Parathyroid adenoma (tissue), 2 donors: ENCODE measurements around the gene PPIL6.

Source experiments
- H2AFZ ChIP-seq: fragments of 300-600 bp; sonication (generic); one replicate; pipeline ENCODE4 v1.7.0; 2017; ENCODE audit warnings: antibody characterized with exemption, mild to moderate bottlenecking
- H3K27ac ChIP-seq: fragments of 300-600 bp; sonication (generic); one replicate; pipeline ENCODE4 v1.7.0; 2017
- H3K27me3 ChIP-seq: fragments of 300-600 bp; sonication (generic); one replicate; pipeline ENCODE4 v1.7.0; 2017; ENCODE audit warnings: low read length; ENCODE audit not compliant: control insufficient read depth, insufficient read depth
- H3K36me3 ChIP-seq: fragments of 300-600 bp; sonication (generic); one replicate; pipeline ENCODE4 v1.7.0; 2017; ENCODE audit warnings: low read length; ENCODE audit not compliant: control insufficient read depth, insufficient read depth
- H3K4me1 ChIP-seq: fragments of 300-600 bp; sonication (generic); one replicate; pipeline ENCODE4 v1.7.0; 2017; ENCODE audit warnings: control low read depth
- H3K4me2 ChIP-seq: fragments of 300-600 bp; sonication (generic); one replicate; pipeline ENCODE4 v1.7.0; 2017; ENCODE audit warnings: low read length
- H3K4me3 ChIP-seq: fragments of 300-600 bp; sonication (generic); one replicate; pipeline ENCODE4 v1.7.0; 2017; ENCODE audit warnings: low read depth, low read length
- H3K79me2 ChIP-seq: fragments of 300-600 bp; sonication (generic); one replicate; pipeline ENCODE4 v1.7.0; 2017; ENCODE audit warnings: control low read depth
- H3K9ac ChIP-seq: fragments of 300-600 bp; sonication (generic); one replicate; pipeline ENCODE4 v1.7.0; 2017; ENCODE audit warnings: mild to moderate bottlenecking
- H3K9me3 ChIP-seq: fragments of 300-600 bp; sonication (generic); one replicate; pipeline ENCODE4 v1.7.0; 2017; ENCODE audit warnings: low read length; ENCODE audit not compliant: control insufficient read depth
- CTCF ChIP-seq: fragments of 300-600 bp; sonication (generic); IDR thresholded peaks from one replicate; pipeline ENCODE4 v1.7.0; 2017; ENCODE audit warnings: antibody characterized with exemption, mild to moderate bottlenecking
- donor health status: primary hyperparathyroidism.

PPIL6 gene

GRCh38 chr6:109421184-109421583 lies 19.2 kb downstream of the PPIL6 start:
- no peak for TF ChIP-seq CTCF
- Histone ChIP-seq H3K4me1 (peaks cover 2% of the 10 kb centered on the region), H2AFZ (no peak overlapping the region), H3K9ac (no peak overlapping the region), H3K79me2 (no peaks in the 10 kb centered on the region), H3K9me3 (no peaks in the 10 kb centered on the region), H3K27ac (no peak overlapping the region), H3K36me3 (no peaks in the 10 kb centered on the region), H3K4me2 (no peak overlapping the region), H3K4me3 (no peak overlapping the region), H3K27me3 (no peaks in the 10 kb centered on the region)

GRCh38 chr6:109420751-109421150 lies 19.7 kb downstream of the PPIL6 start:
- H3K9ac ChIP-seq, result no peak overlapping the region
- no peaks in the 10 kb centered on the region for H3K79me2 ChIP-seq
- H2AFZ ChIP-seq, result no peak overlapping the region
- no peaks in the 10 kb centered on the region for H3K27me3 ChIP-seq
- H3K36me3 ChIP-seq, result no peaks in the 10 kb centered on the region
- no peak overlapping the region for H3K4me2 ChIP-seq
- H3K4me3 ChIP-seq, result no peak overlapping the region
- H3K4me1 ChIP-seq, result peaks cover 2% of the 10 kb centered on the region
- H3K27ac ChIP-seq, result no peak overlapping the region
- TF ChIP-seq CTCF, result no peak
- H3K9me3 ChIP-seq, result no peaks in the 10 kb centered on the region

GRCh38 chr6:109417646-109418045 lies 22.8 kb downstream of the PPIL6 start:
- Histone ChIP-seq H3K4me1 (no peaks in the 10 kb centered on the region), H2AFZ (no peak overlapping the region), H3K4me3 (no peak overlapping the region), H3K27me3 (no peaks in the 10 kb centered on the region), H3K9ac (no peak overlapping the region), H3K4me2 (no peak overlapping the region), H3K79me2 (no peaks in the 10 kb centered on the region), H3K9me3 (no peaks in the 10 kb centered on the region), H3K27ac (no peak overlapping the region), H3K36me3 (no peaks in the 10 kb centered on the region)
- no peak for TF ChIP-seq CTCF

- no peak overlapping the region for H3K4me2 ChIP-seq
- no peaks in the 10 kb centered on the region for H3K4me1 ChIP-seq
These were observed 29.4 kb downstream of the PPIL6 start for GRCh38 chr6:109411034-109411433.

More at GRCh38 chr6:109411034-109411433, 29.4 kb downstream of the PPIL6 start:
- no peak overlapping the region for H3K27ac ChIP-seq
- no peaks in the 10 kb centered on the region for H3K79me2 ChIP-seq
- no peak overlapping the region for H2AFZ ChIP-seq
- no peak for TF ChIP-seq CTCF
- no peak overlapping the region for H3K9ac ChIP-seq
- no peaks in the 10 kb centered on the region for H3K9me3 ChIP-seq
- H3K36me3 ChIP-seq, result no peaks in the 10 kb centered on the region
- H3K4me3 ChIP-seq, result no peak overlapping the region
- H3K27me3 ChIP-seq, result no peaks in the 10 kb centered on the region
